HG02678 (cell line): Measurements from ENCODE around the gene ARMC8.
"Not testable (repeated sequence)": the region's sequence is repeated elsewhere in the genome, so short reads cannot be mapped to it uniquely, and the experiment has no call there.

ENCODE experiments used
- ATAC-seq: cut with Tn5 transposase; IDR thresholded peaks from one replicate; pipeline ENCODE4 v1.9.1; 2021; ENCODE audit warnings: mild to moderate bottlenecking, moderate library complexity; ENCODE audit not compliant: unreplicated experiment

Gene ARMC8

DNA sequence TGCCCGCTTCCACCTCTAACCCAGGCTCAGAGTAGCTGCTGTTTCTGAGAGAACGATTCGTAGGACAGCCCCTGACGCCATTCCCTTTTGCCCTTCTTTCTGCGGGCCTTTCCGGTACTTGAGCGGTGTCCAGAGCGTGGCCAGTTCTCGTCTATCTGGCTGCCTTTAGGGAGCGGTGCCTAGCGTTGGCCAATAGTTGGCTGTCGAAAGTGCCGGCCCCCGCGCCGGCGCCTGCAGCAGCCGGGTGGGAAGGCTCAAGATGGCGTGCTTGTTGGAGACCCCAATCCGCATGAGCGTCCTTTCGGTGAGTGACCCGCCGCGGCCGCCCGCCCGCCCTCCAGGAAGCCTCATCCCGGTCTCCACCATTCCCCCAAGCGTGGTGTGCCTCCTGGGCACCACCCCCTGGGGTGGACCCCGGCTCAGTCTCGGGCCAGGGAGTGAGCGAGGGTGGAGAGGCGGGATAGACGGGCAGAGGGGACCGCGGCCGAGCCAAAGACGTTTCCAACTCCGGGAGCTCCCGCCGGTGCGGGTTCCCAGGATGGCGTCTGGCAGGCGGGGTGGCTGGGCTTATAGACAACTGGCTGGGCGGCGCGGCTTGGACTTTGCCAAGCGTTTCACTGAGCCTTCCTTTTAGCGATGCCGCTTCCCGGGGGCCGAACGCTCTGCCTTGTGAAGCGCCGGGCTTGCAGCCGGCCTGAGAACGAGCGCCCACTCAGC lies at the start of gene ARMC8:
ARMC8 (plus strand) TSS at position 6 of the 717 bp plus-strand sequence; CDS start at position 260, 254 bp downstream.
- ATAC-seq = peak; percentile 59

DNA sequence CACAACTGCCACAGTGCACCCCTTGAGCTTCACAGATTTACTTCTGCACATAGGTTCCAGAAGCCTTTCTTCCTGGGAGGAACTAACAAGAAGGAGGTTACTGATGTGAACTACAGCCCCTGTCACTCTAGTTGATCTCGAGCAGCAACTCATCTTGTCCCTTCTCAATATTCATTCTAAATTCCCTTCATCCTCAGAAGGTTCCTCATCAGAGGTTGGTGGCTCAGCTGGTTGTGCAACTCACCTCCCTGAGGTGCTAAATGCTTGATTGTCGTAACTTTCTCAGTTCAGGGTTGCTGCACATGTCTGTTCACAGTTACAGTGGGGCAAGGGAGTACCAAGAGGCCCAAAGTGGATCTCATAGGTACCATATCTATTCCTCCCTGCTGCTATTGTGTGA lies 49.2 kb upstream of the ARMC8 start:
- no peak for ATAC-seq

GRCh38 chr3:138139691-138140090 lies 47.4 kb upstream of the ARMC8 start:
- ATAC-seq = no peak

DNA sequence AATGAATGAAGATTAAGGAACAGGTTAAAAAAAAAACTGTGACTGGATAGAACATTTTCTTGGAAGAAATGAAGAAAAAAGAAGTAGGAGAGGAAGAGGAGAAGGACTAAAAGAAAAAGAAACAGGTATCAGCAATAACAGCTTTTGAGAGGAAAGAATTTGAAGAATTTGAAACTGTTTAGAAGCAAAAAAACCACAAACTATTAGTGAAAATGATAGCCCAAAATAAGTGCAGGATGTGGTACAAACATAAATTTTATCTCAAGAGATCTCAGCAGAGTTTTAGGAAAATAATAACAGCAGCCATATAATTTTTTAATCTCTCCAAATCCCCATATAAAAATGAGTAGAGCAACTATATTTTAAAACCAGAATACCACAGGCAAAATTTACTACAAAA lies 46.2 kb upstream of the ARMC8 start:
- ATAC-seq = no peak

- ATAC-seq = not testable (repeated sequence)
These were observed 44.9 kb upstream of the ARMC8 start for GRCh38 chr3:138142181-138142580.

GRCh38 chr3:138148503-138148902 lies 38.6 kb upstream of the ARMC8 start:
- ATAC-seq = no peak

DNA sequence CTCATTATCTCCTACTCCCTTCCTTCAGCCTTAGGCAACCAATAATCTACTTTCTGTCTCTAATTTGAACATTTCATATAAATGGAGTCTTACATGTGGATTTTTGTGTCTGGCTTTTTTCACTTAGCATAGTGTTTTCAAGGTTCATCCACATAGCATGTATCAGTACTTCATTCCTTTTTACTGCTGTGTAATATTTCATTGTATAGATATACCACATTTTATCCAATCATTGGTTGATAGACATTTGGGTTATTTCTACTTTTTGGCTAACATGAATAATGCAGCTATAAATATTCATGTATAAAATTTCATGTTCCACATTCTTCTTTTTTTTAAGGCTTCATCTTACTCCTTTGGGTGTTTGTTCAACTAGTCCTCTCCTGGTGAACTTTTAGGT lies 32.6 kb upstream of the ARMC8 start:
- no peak for ATAC-seq

DNA sequence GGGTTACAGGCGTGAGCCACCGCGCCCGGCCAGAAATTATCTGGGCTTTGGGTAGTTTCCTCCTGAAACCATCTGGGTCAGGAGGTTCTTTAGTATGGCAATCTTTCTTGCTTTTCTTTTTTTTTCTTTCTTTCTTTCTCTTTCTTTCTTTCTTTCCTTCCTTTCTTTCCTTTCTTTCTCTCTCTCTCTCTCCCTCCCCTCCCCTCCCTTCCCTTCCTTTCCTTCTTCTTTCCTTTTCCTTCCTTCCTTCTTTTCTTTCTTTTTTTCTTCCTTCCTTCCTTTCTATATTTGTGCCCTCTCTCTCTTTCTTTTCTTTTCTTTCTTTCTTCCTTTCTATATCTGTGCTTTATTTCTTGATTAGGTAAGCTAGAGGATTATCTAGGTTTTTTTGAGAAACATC lies 29.4 kb upstream of the ARMC8 start:
- no peak for ATAC-seq

DNA sequence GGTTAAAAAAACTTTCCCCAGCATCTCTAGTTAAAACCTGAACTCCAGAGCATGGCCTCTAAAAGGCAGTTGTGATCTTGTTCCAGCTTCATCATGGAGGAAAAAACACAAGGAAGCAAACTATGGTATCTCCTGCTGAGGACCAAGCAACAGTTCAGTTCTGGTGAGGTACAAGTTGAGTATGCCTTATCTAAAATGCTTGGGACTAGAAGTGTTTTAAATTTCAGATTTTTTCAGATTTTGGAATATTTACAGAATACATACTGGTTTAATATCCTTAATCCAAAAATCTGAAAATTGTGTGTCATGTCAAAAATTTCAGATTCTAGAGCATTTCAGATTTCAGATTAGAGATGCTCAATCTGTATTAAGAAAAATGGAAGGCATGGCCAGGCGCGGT lies 22.0 kb upstream of the ARMC8 start:
- no peak for ATAC-seq

DNA sequence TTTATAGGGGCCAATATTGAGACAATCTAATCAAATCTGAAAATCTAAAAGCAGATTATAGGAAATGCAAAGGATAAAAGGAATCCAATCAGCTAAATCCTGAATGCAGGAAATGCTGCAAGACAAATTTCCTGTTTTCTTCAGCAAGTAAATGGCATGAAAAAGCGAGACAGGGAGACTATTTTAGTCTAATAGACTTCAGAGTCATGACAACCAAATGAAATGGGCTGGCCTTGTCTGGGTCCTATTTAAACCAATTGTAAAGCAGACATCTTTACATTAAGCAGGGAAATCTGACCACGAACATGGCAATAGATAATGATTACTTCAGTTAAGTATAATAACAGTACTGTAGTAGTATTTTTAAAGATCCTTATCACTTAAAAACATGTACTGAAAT lies 14.5 kb upstream of the ARMC8 start:
- ATAC-seq = no peak

- ATAC-seq = no peak
These were observed 13.2 kb upstream of the ARMC8 start for GRCh38 chr3:138173769-138174420.

GRCh38 chr3:138174421-138175131 lies 12.5 kb upstream of the ARMC8 start, which contains the start of gene DBR1:
DBR1 (minus strand) TSS chr3:138174921; CDS start chr3:138174795, 126 bp downstream.
- ATAC-seq = peak; percentile 92

DNA sequence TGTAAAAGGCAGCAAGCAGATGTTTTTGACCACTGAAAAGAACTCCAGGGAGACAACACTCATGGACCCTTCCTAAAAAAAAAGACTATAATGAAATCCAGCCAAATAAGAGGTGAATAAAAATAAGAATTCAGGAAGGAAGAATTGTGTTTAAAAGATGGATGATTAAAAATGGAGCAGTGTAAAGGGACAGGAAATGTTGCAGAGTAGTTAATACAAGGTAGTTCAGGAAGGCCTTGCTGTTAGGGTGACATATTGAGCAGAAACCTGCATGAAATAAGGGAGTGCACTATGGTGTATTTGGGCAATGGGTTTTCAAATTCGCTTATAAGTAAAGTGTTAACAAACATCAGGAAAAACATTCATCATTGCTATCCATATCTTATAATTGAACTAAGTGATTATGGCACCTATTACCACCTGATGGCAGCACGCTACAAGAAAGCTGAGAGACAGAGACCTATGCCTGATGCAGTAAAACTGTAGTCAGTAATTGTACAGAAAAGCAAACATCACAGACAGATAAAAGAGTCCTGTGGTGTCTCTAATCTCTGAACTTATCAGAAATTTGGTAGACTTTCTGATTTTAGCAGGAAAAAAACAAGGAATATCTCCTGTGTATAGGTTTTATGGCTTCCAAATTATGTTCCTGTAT lies 6.6 kb upstream of the ARMC8 start:
- ATAC-seq = peak; percentile 79

DNA sequence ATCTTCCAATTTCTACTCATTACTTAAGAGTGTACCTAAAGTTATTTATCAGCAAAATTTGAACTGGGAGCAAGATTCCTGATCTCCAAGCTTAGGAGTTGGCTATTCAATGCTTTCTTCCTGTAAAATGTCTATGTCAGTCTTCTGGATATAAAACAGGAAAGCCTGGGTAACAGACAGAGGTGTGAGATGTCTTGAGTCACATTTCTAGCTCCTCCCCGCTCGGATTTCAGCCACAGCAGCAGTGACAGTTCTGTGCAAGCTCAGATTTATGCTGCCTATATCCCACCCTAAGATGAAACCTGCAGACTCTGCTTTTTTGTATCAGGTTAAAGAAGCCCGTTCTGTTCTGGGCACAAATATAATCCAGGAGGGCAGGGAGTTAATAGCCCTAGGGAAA lies 2.1 kb upstream of the ARMC8 start:
- no peak for ATAC-seq

- ATAC-seq = no peak
These were observed 880 bp upstream of the ARMC8 start for GRCh38 chr3:138186221-138186620.

DNA sequence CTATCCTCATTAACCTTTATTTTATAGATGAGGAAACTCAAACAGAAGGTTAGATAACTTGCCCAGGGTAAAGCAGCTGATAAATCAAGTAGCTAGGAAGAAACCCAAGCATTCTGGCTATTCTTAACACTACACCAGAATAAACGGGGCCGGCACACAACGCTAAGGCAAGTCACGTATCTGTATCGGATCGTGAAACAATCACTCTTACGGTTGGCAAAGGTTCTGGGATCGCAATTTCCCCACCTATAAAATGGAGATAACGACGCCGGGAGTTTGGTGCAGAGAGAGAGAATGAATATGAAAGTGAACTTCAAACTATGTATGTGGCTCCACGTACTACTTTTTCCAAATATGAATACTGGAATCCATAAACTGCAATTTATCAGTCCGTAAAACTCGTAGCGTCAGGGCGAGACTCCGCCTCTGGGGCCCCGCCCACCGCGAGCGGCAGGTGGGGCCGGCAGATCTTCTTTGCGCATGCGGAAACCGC lies 252 bp upstream of the ARMC8 start:
- ATAC-seq = peak; percentile 91

DNA sequence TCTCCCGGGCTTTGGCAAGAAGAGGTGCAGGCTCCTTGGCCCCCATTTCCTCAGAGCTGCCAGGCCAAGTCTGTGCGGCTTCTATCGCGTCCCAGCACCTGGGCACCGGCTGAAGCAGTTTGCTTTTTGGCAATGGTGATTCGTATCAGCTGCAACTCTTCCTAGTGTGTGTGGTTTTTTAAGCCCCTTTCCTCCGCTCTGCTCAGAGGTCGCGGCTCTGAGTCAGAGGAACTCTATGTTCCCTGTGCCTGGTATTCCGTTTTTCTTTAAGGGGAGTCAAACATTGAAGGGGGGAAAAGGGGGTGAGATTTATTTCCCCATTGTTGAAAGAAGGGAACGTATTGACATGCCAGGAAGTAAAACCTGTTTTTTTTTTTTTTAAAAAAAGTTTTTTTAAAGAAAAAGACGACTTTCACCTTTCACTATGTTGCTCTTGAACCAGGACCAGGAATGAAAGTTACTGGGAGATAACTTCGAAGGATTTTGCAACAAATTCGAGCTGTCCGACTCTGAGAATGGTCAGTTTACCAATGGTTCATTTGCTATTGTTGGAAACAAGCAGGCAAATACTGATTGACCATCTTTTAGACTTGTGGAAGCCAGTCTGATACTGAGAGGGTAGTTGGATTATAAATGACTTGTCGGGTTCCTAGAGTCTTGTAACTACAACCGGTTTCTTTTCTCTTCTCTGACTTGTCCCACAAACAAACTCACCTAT lies 1.1 kb downstream of the ARMC8 start:
- ATAC-seq = no peak

DNA sequence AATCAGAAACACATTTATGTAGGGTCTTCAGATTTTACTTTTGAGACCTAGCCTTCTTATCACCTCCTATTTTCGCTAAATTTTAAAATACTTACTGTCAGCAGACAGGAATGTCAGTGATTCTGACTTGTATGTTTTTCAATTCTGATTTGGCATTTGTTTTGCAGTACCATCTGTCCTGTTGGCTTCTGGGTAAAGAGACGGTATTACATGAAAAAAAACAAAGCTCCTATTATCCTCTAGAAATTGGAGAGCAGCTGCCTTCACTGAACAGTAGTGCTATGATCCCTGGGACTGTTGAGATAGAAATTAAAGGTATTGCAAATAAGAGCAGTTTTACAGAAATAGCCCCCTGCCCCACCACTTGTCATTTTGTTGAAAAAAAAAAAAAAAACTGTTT lies 8.4 kb downstream of the ARMC8 start:
- ATAC-seq = no peak

DNA sequence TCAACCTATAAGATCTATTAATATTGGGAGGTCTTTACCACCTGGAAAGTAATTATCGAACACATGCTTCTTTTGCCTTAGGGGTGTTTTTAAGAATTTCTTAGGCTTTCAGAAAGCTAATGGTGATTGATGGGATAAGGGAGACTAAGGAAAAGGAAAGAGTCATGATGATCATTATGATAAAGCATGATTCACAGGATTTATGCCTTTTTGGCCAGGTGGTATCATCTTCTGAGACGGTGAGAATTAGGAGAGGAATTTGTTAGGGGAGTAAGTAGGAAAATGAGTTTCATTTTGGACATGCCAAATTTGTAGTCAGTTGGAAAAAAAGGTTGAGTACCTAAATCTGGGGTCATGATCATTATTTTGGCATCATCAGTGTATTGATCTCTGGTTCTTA lies 8.9 kb downstream of the ARMC8 start:
- no peak for ATAC-seq

DNA sequence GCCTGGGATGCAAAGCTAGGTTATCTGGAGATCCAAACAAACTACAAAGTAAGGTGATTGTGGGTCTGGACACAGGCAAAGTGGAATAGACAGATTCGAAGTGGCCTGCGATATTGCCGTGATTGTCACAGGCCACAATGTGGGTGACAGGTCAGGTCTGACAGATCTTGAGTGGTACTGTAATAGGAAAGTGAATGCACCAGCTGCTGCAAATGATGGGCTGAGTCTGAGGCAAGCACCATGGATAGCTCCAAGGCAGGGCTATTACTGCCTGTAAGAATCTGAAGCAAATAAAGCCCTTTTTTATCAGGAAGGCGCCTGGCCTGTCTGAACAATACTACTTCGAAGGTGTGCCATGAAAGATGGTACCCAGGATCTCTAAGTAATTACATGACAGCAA lies 10.0 kb downstream of the ARMC8 start:
- no peak for ATAC-seq

DNA sequence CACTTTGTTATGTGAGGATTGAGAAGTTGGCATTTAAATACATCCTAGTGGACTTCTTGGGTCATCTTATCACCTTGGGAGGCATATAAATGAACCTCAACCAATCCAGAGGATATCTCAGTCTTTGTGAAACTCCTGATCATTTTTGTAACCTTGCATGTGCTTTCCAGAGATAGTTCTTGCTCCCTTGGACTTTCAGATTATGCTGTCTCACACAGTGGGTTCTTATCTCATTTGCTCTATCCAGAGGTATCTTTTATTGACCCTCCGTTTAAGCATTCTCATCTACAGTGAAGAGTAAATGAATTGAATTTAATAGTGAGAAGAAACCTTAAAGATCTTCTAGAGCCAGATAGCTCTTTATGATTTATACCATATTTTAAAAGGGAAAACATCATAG lies 10.4 kb downstream of the ARMC8 start:
- no peak for ATAC-seq
